Activated CD8-positive, alpha-beta memory T cell treated with anti-CD3 and anti-CD28 coated beads for 24 hours (primary cell): ENCODE data around the gene NIPA2.

Source experiments
- DNase-seq: peaks from one replicate; pipeline ENCODE4 v3.0.0-alpha.2; 2020

NIPA2 gene

GRCh38 chr15:22880068-22880980 lies 41.9 kb downstream of the NIPA2 start:
- DNase-seq, result no peak

GRCh38 chr15:22880981-22881738 lies 42.7 kb downstream of the NIPA2 start:
- no peak for DNase-seq

GRCh38 chr15:22881739-22882440 lies 43.4 kb downstream of the NIPA2 start:
- no peak for DNase-seq

GRCh38 chr15:22883196-22883595 lies 44.7 kb downstream of the NIPA2 start:
- no peak for DNase-seq

- no peak for DNase-seq
Measured at GRCh38 chr15:22884344-22884743, 45.9 kb downstream of the NIPA2 start.

- no peak for DNase-seq
Measured at GRCh38 chr15:22885120-22885519, 46.7 kb downstream of the NIPA2 start.

- DNase-seq, result no peak
Measured at GRCh38 chr15:22887157-22887951, 48.9 kb downstream of the NIPA2 start.

- no peak for DNase-seq
Measured at GRCh38 chr15:22888120-22888859, 49.8 kb downstream of the NIPA2 start.

GRCh38 chr15:22889146-22889818 lies 50.8 kb downstream of the NIPA2 start:
- no peak for DNase-seq

- no peak for DNase-seq
Measured at GRCh38 chr15:22890296-22890695, 51.8 kb downstream of the NIPA2 start.

- DNase-seq, result no peak
Measured at GRCh38 chr15:22891426-22892210, 53.2 kb downstream of the NIPA2 start.

GRCh38 chr15:22892333-22892732 lies 53.9 kb downstream of the NIPA2 start:
- DNase-seq, result no peak

GRCh38 chr15:22893081-22893480 lies 54.6 kb downstream of the NIPA2 start:
- DNase-seq, result no peak

GRCh38 chr15:22893881-22894280 lies 55.4 kb downstream of the NIPA2 start:
- DNase-seq, result no peak

GRCh38 chr15:22895465-22896190 lies 57.2 kb downstream of the NIPA2 start:
- DNase-seq, result no peak

- DNase-seq, result no peak
Measured at GRCh38 chr15:22902046-22902445, 63.6 kb downstream of the NIPA2 start.

- no peak for DNase-seq
Measured at GRCh38 chr15:22902578-22902977, 64.1 kb downstream of the NIPA2 start.

- no peak for DNase-seq
Measured at GRCh38 chr15:22902981-22903380, 64.5 kb downstream of the NIPA2 start.

- DNase-seq, result no peak
Measured at GRCh38 chr15:22903427-22903826, 65.0 kb downstream of the NIPA2 start.
